DOHH2 (cell line): Measurements from ENCODE around the gene LGALS1.

Experiments
- EZH2phosphoT487 ChIP-seq: fragments of 200-600 bp; sonication (generic); IDR thresholded peaks from 2 replicates; pipeline ENCODE4 v1.6.1; 2017; ENCODE audit warnings: borderline replicate concordance, mild to moderate bottlenecking, antibody characterized with exemption, low read length, moderate library complexity, mixed read lengths
- TF ChIP-seq, protein P1 (sequence below): fragments of 200-600 bp; sonication (generic); IDR thresholded peaks from one replicate; pipeline ENCODE4 v1.5.1; 2014; ENCODE audit warnings: antibody characterized with exemption, mild to moderate bottlenecking, low read depth, low read length; ENCODE audit not compliant: poor library complexity, severe bottlenecking

- TF ChIP-seq, protein P1, sequence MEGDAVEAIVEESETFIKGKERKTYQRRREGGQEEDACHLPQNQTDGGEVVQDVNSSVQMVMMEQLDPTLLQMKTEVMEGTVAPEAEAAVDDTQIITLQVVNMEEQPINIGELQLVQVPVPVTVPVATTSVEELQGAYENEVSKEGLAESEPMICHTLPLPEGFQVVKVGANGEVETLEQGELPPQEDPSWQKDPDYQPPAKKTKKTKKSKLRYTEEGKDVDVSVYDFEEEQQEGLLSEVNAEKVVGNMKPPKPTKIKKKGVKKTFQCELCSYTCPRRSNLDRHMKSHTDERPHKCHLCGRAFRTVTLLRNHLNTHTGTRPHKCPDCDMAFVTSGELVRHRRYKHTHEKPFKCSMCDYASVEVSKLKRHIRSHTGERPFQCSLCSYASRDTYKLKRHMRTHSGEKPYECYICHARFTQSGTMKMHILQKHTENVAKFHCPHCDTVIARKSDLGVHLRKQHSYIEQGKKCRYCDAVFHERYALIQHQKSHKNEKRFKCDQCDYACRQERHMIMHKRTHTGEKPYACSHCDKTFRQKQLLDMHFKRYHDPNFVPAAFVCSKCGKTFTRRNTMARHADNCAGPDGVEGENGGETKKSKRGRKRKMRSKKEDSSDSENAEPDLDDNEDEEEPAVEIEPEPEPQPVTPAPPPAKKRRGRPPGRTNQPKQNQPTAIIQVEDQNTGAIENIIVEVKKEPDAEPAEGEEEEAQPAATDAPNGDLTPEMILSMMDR: peak; percentile 65
- no peak for TF ChIP-seq EZH2phosphoT487
Observed at GRCh38 chr22:37661160-37661924, 14.1 kb upstream of the LGALS1 start.
